SK-N-SH (cell line): ENCODE results near the gene B3GNT7. TPM values are rescaled to one million over a fixed set of nuclear protein-coding genes. Genes with fewer than 3 reads are reported as not detected.

ENCODE experiments used
- CTCF ChIA-PET: fragments of 300-600, 350-600 bp; formaldehyde crosslinking; extraction: SDS; loops from one replicate; lab custom pipeline; 2021; lab: Yijun Ruan, JAX
- POLR2A ChIA-PET: fragments of 350-600 bp; sonication (Branson Sonifier 250); formaldehyde crosslinking; extraction: SDS; loops from one replicate; lab custom pipeline; 2020; ENCODE audit warnings: antibody characterized with exemption, inconsistent platforms; lab: Yijun Ruan, JAX
- DNase-seq: peaks from one replicate; pipeline ENCODE4 v3.0.0; 2012
- H2AFZ ChIP-seq: fragments of 200-600 bp; sonication (generic); 2 replicates; pipeline ENCODE4 v1.8.1; 2016; ENCODE audit warnings: antibody characterized with exemption, mild to moderate bottlenecking, low read depth
- H3F3A ChIP-seq: fragments of 200-600 bp; sonication (generic); replicated peaks from 2 replicates; pipeline ENCODE3; 2016; ENCODE audit warnings: antibody characterized with exemption, mild to moderate bottlenecking; ENCODE audit not compliant: insufficient read depth
- H3K27ac ChIP-seq, 2 experiments: fragments of 200-500 bp in 1 of 2; fragments of 200-600 bp in 1 of 2; sonication (Bioruptor generic) in 1 of 2; sonication (generic), shearing (Covaris generic) in 1 of 2; 2 replicates each; pipeline versions ENCODE4 v1.5.1 to v1.6.1; 2014 to 2016; ENCODE audit warnings: low read depth in 2 of 2, inconsistent platforms in 1 of 2, low read length in 1 of 2, mild to moderate bottlenecking in 1 of 2, mixed read lengths in 1 of 2
- H3K27me3 ChIP-seq: fragments of 200-600 bp; sonication (generic), shearing (Covaris generic); 2 replicates; pipeline ENCODE4 v1.6.1; 2016; ENCODE audit warnings: mixed run types; ENCODE audit not compliant: insufficient read depth
- H3K36me3 ChIP-seq, 2 experiments: fragments of 200-500 bp in 1 of 2; fragments of 200-600 bp in 1 of 2; sonication (Bioruptor generic) in 1 of 2; sonication (generic) in 1 of 2; replicated peaks in 1 of 2; 2 replicates each; pipeline versions ENCODE3 to v1.5.1; 2014 to 2016; ENCODE audit warnings: low read length in 1 of 2, mild to moderate bottlenecking in 1 of 2; ENCODE audit not compliant: insufficient read depth in 2 of 2, control insufficient read depth in 1 of 2
- H3K4me1 ChIP-seq, 2 experiments: fragments of 200-500 bp in 1 of 2; fragments of 200-600 bp in 1 of 2; sonication (Bioruptor generic) in 1 of 2; sonication (generic), shearing (Covaris generic) in 1 of 2; 2 replicates each; pipeline versions ENCODE4 v1.5.1 to v1.6.1; 2014 to 2016; ENCODE audit warnings: low read depth in 1 of 2, low read length in 1 of 2, mixed run types in 1 of 2; ENCODE audit not compliant: insufficient read depth in 2 of 2, control insufficient read depth in 1 of 2
- H3K4me2 ChIP-seq: fragments of 200-600 bp; sonication (generic), shearing (Covaris generic); 2 replicates; pipeline ENCODE4 v1.6.1; 2017; ENCODE audit warnings: mixed run types
- H3K4me3 ChIP-seq, 2 experiments: fragments of 200-500 bp in 1 of 2; fragments of 200-600 bp in 1 of 2; sonication (Bioruptor generic) in 1 of 2; sonication (generic), shearing (Covaris generic) in 1 of 2; 2 replicates each; pipeline versions ENCODE4 v1.5.1 to v1.8.1; 2014 to 2016; ENCODE audit warnings: low read depth in 2 of 2, inconsistent platforms in 1 of 2, low read length in 1 of 2, mild to moderate bottlenecking in 1 of 2, mixed read lengths in 1 of 2, moderate library complexity in 1 of 2
- H3K79me2 ChIP-seq: fragments of 200-600 bp; sonication (generic); 2 replicates; pipeline ENCODE4 v1.8.1; 2017; ENCODE audit warnings: mild to moderate bottlenecking; ENCODE audit not compliant: insufficient read depth
- H3K9ac ChIP-seq: fragments of 200-600 bp; sonication (generic); 2 replicates; pipeline ENCODE4 v1.6.1; 2017; ENCODE audit warnings: mixed run types
- H3K9me2 ChIP-seq: fragments of 200-600 bp; sonication (generic); 2 replicates; pipeline ENCODE4 v1.6.1; 2017; ENCODE audit warnings: mixed run types
- H3K9me3 ChIP-seq: fragments of 200-600 bp; sonication (generic); 2 replicates; pipeline ENCODE4 v1.6.1; 2017; ENCODE audit warnings: mixed run types, mild to moderate bottlenecking, moderate library complexity
- H4K20me1 ChIP-seq: fragments of 200-600 bp; sonication (generic); 2 replicates; pipeline ENCODE4 v1.6.1; 2017; ENCODE audit warnings: mild to moderate bottlenecking, mixed run types; ENCODE audit not compliant: insufficient read depth
- CHD2 ChIP-seq: fragments of 150-350 bp; IDR thresholded peaks from 2 replicates; pipeline ENCODE4 v1.6.1; 2018; ENCODE audit warnings: low read length; ENCODE audit not compliant: partially characterized antibody
- ELF1 ChIP-seq: IDR thresholded peaks from 2 replicates; pipeline ENCODE4 v1.4.0; 2012
- EZH2phosphoT487 ChIP-seq: fragments of 200-600 bp; sonication (generic); IDR thresholded peaks from 2 replicates; pipeline ENCODE4 v1.6.1; 2017; ENCODE audit warnings: low read depth, mixed run types, mild to moderate bottlenecking, antibody characterized with exemption, moderate library complexity, borderline replicate concordance
- FOSL2 ChIP-seq: IDR thresholded peaks from 2 replicates; pipeline ENCODE4 v1.4.0; 2012; ENCODE audit warnings: low read depth, mild to moderate bottlenecking, moderate library complexity, borderline replicate concordance
- FOXJ3 ChIP-seq: sonication (generic); formaldehyde crosslinking; IDR thresholded peaks from 2 replicates; pipeline ENCODE4 v1.5.1; 2020; ENCODE audit warnings: mild to moderate bottlenecking, missing genetic modification reagents
- JUND ChIP-seq: IDR thresholded peaks from 2 replicates; pipeline ENCODE4 v1.4.0; 2012
- NFIC ChIP-seq: IDR thresholded peaks from 2 replicates; pipeline ENCODE4 v1.4.0; 2012; ENCODE audit warnings: borderline replicate concordance
- NRF1 ChIP-seq: IDR thresholded peaks from 2 replicates; pipeline ENCODE4 v1.6.1; 2012; ENCODE audit warnings: low read depth, mild to moderate bottlenecking, low read length
- RCOR1 ChIP-seq: fragments of 150-350 bp; IDR thresholded peaks from 2 replicates; pipeline ENCODE4 v1.6.1; 2017; ENCODE audit warnings: antibody characterized with exemption, low read length
- RXRA ChIP-seq: IDR thresholded peaks from 2 replicates; pipeline ENCODE4 v1.4.0; 2012; ENCODE audit warnings: low read depth, mild to moderate bottlenecking, borderline replicate concordance
- SIN3A ChIP-seq: IDR thresholded peaks from 2 replicates; pipeline ENCODE4 v1.6.1; 2012; ENCODE audit warnings: low read depth, mild to moderate bottlenecking, low read length, moderate library complexity, borderline replicate concordance
- SMC3 ChIP-seq: IDR thresholded peaks from 2 replicates; pipeline ENCODE4 v1.6.1; 2012; ENCODE audit warnings: low read depth, low read length, improper control_type of control experiment
- TAF1 ChIP-seq: IDR thresholded peaks from 2 replicates; pipeline ENCODE4 v1.6.1; 2012; ENCODE audit warnings: low read depth, mild to moderate bottlenecking, low read length, moderate library complexity, borderline replicate concordance
- TCF12 ChIP-seq: IDR thresholded peaks from 2 replicates; pipeline ENCODE4 v1.4.0; 2012
- WGBS: methylation state at CpG from one replicate; pipeline ENCODE4 v1.1.6; 2017; ENCODE audit warnings: low lambda C conversion rate; 5-methylcytosine and 5-hydroxymethylcytosine counted together
- polyA plus RNA-seq, 3 experiments: library from polyadenylated mRNA; depleted of rRNA; stranded (reverse); fragments of >200 nt; gene quantifications; 2 replicates each; pipeline ENCODE4 v1.2.3, GENCODE V29; 2012
- TF ChIP-seq, protein P1 (sequence below): IDR thresholded peaks from 2 replicates; pipeline ENCODE4 v1.4.0; 2012; ENCODE audit warnings: low read depth
- TF ChIP-seq, protein P2 (sequence below): IDR thresholded peaks from 2 replicates; pipeline ENCODE4; 2012
- TF ChIP-seq, protein P3 (sequence below): IDR thresholded peaks from 2 replicates; pipeline ENCODE4 v1.4.0; 2012; ENCODE audit warnings: low read depth, borderline replicate concordance
- TF ChIP-seq, protein P4 (sequence below): fragments of 200-600 bp; sonication (generic); IDR thresholded peaks from 2 replicates; pipeline ENCODE4 v1.6.1; 2017; ENCODE audit warnings: antibody characterized with exemption, mild to moderate bottlenecking, moderate library complexity

Gene B3GNT7, protein sequence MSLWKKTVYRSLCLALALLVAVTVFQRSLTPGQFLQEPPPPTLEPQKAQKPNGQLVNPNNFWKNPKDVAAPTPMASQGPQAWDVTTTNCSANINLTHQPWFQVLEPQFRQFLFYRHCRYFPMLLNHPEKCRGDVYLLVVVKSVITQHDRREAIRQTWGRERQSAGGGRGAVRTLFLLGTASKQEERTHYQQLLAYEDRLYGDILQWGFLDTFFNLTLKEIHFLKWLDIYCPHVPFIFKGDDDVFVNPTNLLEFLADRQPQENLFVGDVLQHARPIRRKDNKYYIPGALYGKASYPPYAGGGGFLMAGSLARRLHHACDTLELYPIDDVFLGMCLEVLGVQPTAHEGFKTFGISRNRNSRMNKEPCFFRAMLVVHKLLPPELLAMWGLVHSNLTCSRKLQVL
- 0.05 and 0.12 TPM in 2 replicates for polyA plus RNA-seq (2012; rRNA removed)
- 0.04 TPM in 2 replicates for polyA plus RNA-seq (2012; cell fraction: cytosol; rRNA removed)
- 0.19 and 0.30 TPM in 2 replicates for polyA plus RNA-seq (2012; cell fraction: nucleus; rRNA removed)

DNA sequence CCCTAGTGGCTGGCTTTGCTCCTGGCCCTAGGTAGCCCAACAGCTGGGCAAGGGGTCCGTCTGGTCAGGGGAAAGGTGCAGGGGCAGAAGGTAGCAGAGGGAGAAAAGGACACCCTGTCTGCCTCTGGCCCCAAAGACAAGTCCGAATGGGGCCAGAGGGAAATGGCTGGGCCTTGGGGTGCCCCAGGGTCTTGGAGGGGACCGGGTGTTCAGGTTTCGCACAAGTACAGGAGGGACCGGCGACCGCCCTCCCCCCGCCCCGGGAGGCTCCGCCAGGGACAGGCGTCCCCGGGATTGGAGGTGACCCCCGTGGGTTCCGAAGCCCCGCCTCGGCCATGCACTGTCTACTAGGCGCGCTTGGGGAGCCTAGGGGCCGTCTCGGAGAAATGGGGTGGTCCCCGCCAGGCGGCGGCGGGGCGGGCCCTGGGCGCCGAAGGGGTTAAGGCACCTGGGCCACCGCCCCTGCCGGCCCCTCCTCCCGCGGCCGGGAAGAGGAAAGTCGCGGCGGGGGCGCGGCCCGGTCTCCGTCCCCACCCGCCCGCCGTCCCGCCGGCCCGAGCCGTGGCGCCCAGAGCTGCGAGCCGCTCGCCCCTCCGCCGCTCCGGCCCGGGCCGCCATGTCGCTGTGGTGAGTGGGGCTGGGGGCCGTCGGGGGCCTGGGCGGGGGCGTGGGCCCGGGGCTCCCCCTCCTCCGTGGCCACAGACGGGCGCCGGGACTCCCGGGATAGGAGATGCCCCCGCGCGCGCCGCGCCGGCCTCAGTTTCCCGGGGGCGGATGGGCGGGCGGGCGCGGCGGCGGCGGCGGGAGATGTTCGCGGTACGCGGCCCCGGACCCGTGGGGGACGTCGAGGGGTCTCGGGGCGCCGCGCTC, at the start of gene B3GNT7:
B3GNT7 (plus strand) TSS at position 523 of the 870 bp plus-strand sequence; CDS start at position 617, 94 bp downstream.
- no peaks in the 10 kb centered on the region for H3F3A ChIP-seq
- POLR2A ChIA-PET, result interaction anchor here (1.0 kb wide), 1 partner anchor 68 kb away, joined by 3 read pairs; no protein-coding TSS in a partner anchor
- H3K79me2 ChIP-seq, result no peaks in the 10 kb centered on the region
- no peak within 1 kb of the TSS for H2AFZ ChIP-seq
- 95% methylated on average over 4 of the region's 95 CpGs for WGBS
- TF ChIP-seq, protein P1, sequence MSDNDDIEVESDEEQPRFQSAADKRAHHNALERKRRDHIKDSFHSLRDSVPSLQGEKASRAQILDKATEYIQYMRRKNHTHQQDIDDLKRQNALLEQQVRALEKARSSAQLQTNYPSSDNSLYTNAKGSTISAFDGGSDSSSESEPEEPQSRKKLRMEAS, result no peak
- TF ChIP-seq TCF12, result no peak
- TF ChIP-seq RCOR1, result no peak
- no peak for TF ChIP-seq CHD2
- TF ChIP-seq NFIC, result no peak
- TF ChIP-seq FOSL2, result no peak
- TF ChIP-seq, protein P2, sequence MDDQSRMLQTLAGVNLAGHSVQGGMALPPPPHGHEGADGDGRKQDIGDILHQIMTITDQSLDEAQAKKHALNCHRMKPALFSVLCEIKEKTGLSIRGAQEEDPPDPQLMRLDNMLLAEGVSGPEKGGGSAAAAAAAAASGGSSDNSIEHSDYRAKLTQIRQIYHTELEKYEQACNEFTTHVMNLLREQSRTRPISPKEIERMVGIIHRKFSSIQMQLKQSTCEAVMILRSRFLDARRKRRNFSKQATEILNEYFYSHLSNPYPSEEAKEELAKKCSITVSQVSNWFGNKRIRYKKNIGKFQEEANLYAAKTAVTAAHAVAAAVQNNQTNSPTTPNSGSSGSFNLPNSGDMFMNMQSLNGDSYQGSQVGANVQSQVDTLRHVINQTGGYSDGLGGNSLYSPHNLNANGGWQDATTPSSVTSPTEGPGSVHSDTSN, result no peak
- TF ChIP-seq, protein P3, sequence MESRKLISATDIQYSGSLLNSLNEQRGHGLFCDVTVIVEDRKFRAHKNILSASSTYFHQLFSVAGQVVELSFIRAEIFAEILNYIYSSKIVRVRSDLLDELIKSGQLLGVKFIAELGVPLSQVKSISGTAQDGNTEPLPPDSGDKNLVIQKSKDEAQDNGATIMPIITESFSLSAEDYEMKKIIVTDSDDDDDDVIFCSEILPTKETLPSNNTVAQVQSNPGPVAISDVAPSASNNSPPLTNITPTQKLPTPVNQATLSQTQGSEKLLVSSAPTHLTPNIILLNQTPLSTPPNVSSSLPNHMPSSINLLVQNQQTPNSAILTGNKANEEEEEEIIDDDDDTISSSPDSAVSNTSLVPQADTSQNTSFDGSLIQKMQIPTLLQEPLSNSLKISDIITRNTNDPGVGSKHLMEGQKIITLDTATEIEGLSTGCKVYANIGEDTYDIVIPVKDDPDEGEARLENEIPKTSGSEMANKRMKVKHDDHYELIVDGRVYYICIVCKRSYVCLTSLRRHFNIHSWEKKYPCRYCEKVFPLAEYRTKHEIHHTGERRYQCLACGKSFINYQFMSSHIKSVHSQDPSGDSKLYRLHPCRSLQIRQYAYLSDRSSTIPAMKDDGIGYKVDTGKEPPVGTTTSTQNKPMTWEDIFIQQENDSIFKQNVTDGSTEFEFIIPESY, result no peak
- no peak for TF ChIP-seq TAF1
- TF ChIP-seq FOXJ3 (CRISPR knock-in tag), result no peak
- TF ChIP-seq ELF1, result no peak
- no peak for TF ChIP-seq NRF1
- no peak for TF ChIP-seq RXRA
- no peak for TF ChIP-seq JUND
- TF ChIP-seq, protein P4, sequence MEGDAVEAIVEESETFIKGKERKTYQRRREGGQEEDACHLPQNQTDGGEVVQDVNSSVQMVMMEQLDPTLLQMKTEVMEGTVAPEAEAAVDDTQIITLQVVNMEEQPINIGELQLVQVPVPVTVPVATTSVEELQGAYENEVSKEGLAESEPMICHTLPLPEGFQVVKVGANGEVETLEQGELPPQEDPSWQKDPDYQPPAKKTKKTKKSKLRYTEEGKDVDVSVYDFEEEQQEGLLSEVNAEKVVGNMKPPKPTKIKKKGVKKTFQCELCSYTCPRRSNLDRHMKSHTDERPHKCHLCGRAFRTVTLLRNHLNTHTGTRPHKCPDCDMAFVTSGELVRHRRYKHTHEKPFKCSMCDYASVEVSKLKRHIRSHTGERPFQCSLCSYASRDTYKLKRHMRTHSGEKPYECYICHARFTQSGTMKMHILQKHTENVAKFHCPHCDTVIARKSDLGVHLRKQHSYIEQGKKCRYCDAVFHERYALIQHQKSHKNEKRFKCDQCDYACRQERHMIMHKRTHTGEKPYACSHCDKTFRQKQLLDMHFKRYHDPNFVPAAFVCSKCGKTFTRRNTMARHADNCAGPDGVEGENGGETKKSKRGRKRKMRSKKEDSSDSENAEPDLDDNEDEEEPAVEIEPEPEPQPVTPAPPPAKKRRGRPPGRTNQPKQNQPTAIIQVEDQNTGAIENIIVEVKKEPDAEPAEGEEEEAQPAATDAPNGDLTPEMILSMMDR, result no peak
- no peak for TF ChIP-seq SMC3
- no peak for TF ChIP-seq SIN3A
- TF ChIP-seq EZH2phosphoT487, result no peak
- TF ChIP-seq, all 33 proteins: peak for 0
- no peaks in the 10 kb centered on the region for H3K9me2 ChIP-seq
- peak; percentile 80 for DNase-seq
- H3K9ac ChIP-seq, result no peak within 1 kb of the TSS
- H3K4me1 ChIP-seq, result peaks cover 0 to 34% of the 10 kb centered on the region in 2 experiments; a peak in 1 of 4 replicates
- no peaks in the 10 kb centered on the region for H3K9me3 ChIP-seq
- no peak within 1 kb of the TSS for H3K4me2 ChIP-seq
- CTCF ChIA-PET, result interaction anchor here (0.7 to 4.7 kb wide), 9 partner anchors 10 to 98 kb away, joined by 3 to 45 read pairs (median 3); no protein-coding TSS in a partner anchor
- peak within 1 kb of the TSS in 1 of 2 experiments; percentile 30; a peak in 2 of 4 replicates for H3K4me3 ChIP-seq
- H3K27me3 ChIP-seq, result no peaks in the 10 kb centered on the region
- H4K20me1 ChIP-seq, result no peaks in the 10 kb centered on the region
- H3K36me3 ChIP-seq, result no peaks in the 10 kb centered on the region
- H3K27ac ChIP-seq, result no peak within 1 kb of the TSS
